IMR-90 (cell line): ENCODE measurements around the gene AAMP.

Source experiments
- MXI1 ChIP-seq: IDR thresholded peaks from 2 replicates; pipeline ENCODE4 v1.6.1; 2012; ENCODE audit warnings: low read depth, mild to moderate bottlenecking, low read length, moderate library complexity, borderline replicate concordance
- POLR2A ChIP-seq: IDR thresholded peaks from 2 replicates; pipeline ENCODE4 v1.6.1; 2012; ENCODE audit warnings: mild to moderate bottlenecking, low read depth, low read length
- TF ChIP-seq, protein P1 (sequence below): conservative IDR thresholded peaks from 2 replicates; pipeline ENCODE4 v1.5.1; 2012; ENCODE audit warnings: mild to moderate bottlenecking, low read depth, low read length, improper control_type of control experiment

GRCh38 chr2:218270721-218271486 is 967 bp upstream of the AAMP start:
- TF ChIP-seq MXI1 (no peak), POLR2A (no peak)
- TF ChIP-seq, protein P1, sequence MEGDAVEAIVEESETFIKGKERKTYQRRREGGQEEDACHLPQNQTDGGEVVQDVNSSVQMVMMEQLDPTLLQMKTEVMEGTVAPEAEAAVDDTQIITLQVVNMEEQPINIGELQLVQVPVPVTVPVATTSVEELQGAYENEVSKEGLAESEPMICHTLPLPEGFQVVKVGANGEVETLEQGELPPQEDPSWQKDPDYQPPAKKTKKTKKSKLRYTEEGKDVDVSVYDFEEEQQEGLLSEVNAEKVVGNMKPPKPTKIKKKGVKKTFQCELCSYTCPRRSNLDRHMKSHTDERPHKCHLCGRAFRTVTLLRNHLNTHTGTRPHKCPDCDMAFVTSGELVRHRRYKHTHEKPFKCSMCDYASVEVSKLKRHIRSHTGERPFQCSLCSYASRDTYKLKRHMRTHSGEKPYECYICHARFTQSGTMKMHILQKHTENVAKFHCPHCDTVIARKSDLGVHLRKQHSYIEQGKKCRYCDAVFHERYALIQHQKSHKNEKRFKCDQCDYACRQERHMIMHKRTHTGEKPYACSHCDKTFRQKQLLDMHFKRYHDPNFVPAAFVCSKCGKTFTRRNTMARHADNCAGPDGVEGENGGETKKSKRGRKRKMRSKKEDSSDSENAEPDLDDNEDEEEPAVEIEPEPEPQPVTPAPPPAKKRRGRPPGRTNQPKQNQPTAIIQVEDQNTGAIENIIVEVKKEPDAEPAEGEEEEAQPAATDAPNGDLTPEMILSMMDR: no peak
